GM12878 (cell line): ENCODE measurements around the gene NEO1. TPM values are rescaled to one million over a fixed set of nuclear protein-coding genes. Genes with fewer than 3 reads are reported as not detected.

Experiments used
- ATAC-seq: fragments of 200-7000 bp; cut with Tn5 transposase; 3 replicates; pipeline ENCODE4 v1.9.1; 2020; ENCODE audit warnings: mild to moderate bottlenecking, moderate library complexity
- BruUV-seq: library from RNA; stranded (reverse); fragments of 400-500 nt; replicated peaks from 2 replicates; lab custom pipeline; 2021; lab: Mats Ljungman, UMichigan
- CTCF ChIA-PET: fragments of 300-600 bp; sonication (Branson Sonifier 250); formaldehyde crosslinking; extraction: SDS; loops from one replicate; lab custom pipeline; 2021; ENCODE audit warnings: inconsistent platforms; lab: Yijun Ruan, JAX
- POLR2A ChIA-PET: fragments of 350-600 bp; formaldehyde crosslinking; extraction: SDS; loops from one replicate; lab custom pipeline; 2021; ENCODE audit warnings: inconsistent platforms; lab: Charles Lee
- RAD21 ChIA-PET: fragments of 300-600 bp; sonication (Branson Sonifier 250); formaldehyde crosslinking; loops from one replicate; lab custom pipeline; 2023; ENCODE audit warnings: antibody characterized with exemption; ENCODE audit not compliant: unreplicated experiment; lab: Charles Lee
- SMC1A ChIA-PET: fragments of 300-600 bp; sonication (Branson Sonifier 250); formaldehyde crosslinking; loops from one replicate; lab custom pipeline; 2023; ENCODE audit not compliant: unreplicated experiment, uncharacterized antibody; lab: Charles Lee
- DNase-seq: peaks from one replicate; pipeline ENCODE4 v3.0.0-alpha.2; 2011; ENCODE audit warnings: low read depth, low spot score
- FAIRE-seq: peaks from 3 replicates; lab custom pipeline; 2011; peaks lifted over from hg19 to GRCh38; lab: Jason Lieb, UNC
- H2AFZ ChIP-seq: 2 replicates; pipeline ENCODE4 v1.6.0; 2011; ENCODE audit warnings: low read depth, low read length, control low read depth; ENCODE audit not compliant: control insufficient read depth
- H3K27ac ChIP-seq: 2 replicates; pipeline ENCODE4 v1.5.1; 2011; ENCODE audit warnings: control low read depth; ENCODE audit not compliant: control insufficient read depth, insufficient read depth
- H3K27me3 ChIP-seq, 2 experiments: replicated peaks in 1 of 2; 2 replicates each; pipeline versions ENCODE4 v1.6.0 to v1.6.1; 2011; ENCODE audit warnings: low read length in 1 of 2; ENCODE audit not compliant: control insufficient read depth in 2 of 2, insufficient read depth in 2 of 2
- H3K36me3 ChIP-seq, 2 experiments: 2 replicates each; pipeline ENCODE4 v1.5.1; 2011; ENCODE audit warnings: low read length in 1 of 2; ENCODE audit not compliant: control insufficient read depth in 2 of 2, insufficient read depth in 2 of 2
- H3K4me1 ChIP-seq: 2 replicates; pipeline ENCODE4 v1.6.1; 2011; ENCODE audit warnings: mild to moderate bottlenecking, low read length, moderate library complexity, mixed read lengths; ENCODE audit not compliant: control insufficient read depth, insufficient read depth
- H3K4me2 ChIP-seq: 2 replicates; pipeline ENCODE4 v1.6.0; 2011; ENCODE audit warnings: control low read depth; ENCODE audit not compliant: control insufficient read depth, insufficient read depth
- H3K4me3 ChIP-seq: fragments of 200-600 bp; sonication (generic); 2 replicates; pipeline ENCODE4 v1.5.1; 2016
- H3K79me2 ChIP-seq: 2 replicates; pipeline ENCODE4 v1.6.0; 2011; ENCODE audit warnings: low read length; ENCODE audit not compliant: control insufficient read depth, insufficient read depth
- H3K9ac ChIP-seq: 2 replicates; pipeline ENCODE4 v1.8.0; 2011; ENCODE audit warnings: low read length, control low read depth, mixed read lengths; ENCODE audit not compliant: control insufficient read depth, insufficient read depth
- H3K9me3 ChIP-seq: replicated peaks from 3 replicates; pipeline ENCODE4 v1.5.1; 2011; ENCODE audit warnings: mild to moderate bottlenecking, low read length; ENCODE audit not compliant: control insufficient read depth, insufficient read depth
- H4K20me1 ChIP-seq: 2 replicates; pipeline ENCODE4 v1.6.0; 2011; ENCODE audit not compliant: control insufficient read depth, insufficient read depth
- CREM ChIP-seq: IDR thresholded peaks from 2 replicates; pipeline ENCODE4 v1.6.1; 2014; ENCODE audit warnings: antibody characterized with exemption, low read depth
- FOXK2 ChIP-seq: fragments of 450-650 bp; IDR thresholded peaks from 2 replicates; pipeline ENCODE4 v1.6.1; 2017; ENCODE audit warnings: mild to moderate bottlenecking, moderate library complexity
- MTA3 ChIP-seq: IDR thresholded peaks from 2 replicates; pipeline ENCODE4 v1.6.1; 2012; ENCODE audit warnings: low read length, inconsistent platforms, borderline replicate concordance
- ZNF622 ChIP-seq: fragments of 450-650 bp; IDR thresholded peaks from 2 replicates; pipeline ENCODE4 v1.6.1; 2017; ENCODE audit warnings: mild to moderate bottlenecking, inconsistent platforms
- WGBS: methylation state at CpG from one replicate; pipeline ENCODE4 v1.1.6; 2016; ENCODE audit warnings: low lambda C conversion rate; ENCODE audit not compliant: insufficient replicate concordance, insufficient coverage; ENCODE audit errors: missing lambda C conversion rate; 5-methylcytosine and 5-hydroxymethylcytosine counted together
- in situ Hi-C: fragments of 300-500 bp; cut with MboI; formaldehyde crosslinking; loops from 9 replicates; pipeline ENCODE4 v1.14.3; 2018; ENCODE audit warnings: mixed read lengths
- intact Hi-C: fragments of 100-400 bp; cut with micrococcal nuclease; formaldehyde crosslinking; loops from one replicate; pipeline ENCODE4 v1.14.2; 2022; ENCODE audit not compliant: unreplicated experiment
- polyA plus RNA-seq, 11 experiments: library from polyadenylated mRNA; depleted of rRNA in 4 of 11; unstranded in 6 of 11; stranded (reverse) in 5 of 11; fragments of >200 nt; fragmentation: Nextera tagmentation in 4 of 11; fragmentation: Illumina TruSeq in 1 of 11; extraction: Ambion mirVana in 4 of 11; extraction: Trizol in 1 of 11; gene quantifications; 1 replicate in 1 of 11; 2 replicates in 10 of 11; pipeline versions ENCODE4 v1.2.1 to v1.2.3, GENCODE V29; 2011 to 2016; ENCODE audit warnings: inconsistent platforms in 2 of 11, missing spikeins in 2 of 11, low read depth in 1 of 11
- total RNA-seq, 4 experiments: library from RNA; depleted of rRNA in 3 of 4; stranded (reverse); fragments of >200 nt in 3 of 4; fragmentation: Illumina TruSeq in 1 of 4; extraction: Trizol in 1 of 4; gene quantifications; 2 replicates each; pipeline versions ENCODE4 v1.2.1 to v1.2.3, GENCODE V29; 2013 to 2021
- TF ChIP-seq, protein P1 (sequence below): fragments of 450-650 bp; IDR thresholded peaks from 2 replicates; pipeline ENCODE4 v1.6.1; 2018; ENCODE audit warnings: mild to moderate bottlenecking, low read depth, moderate library complexity; ENCODE audit not compliant: partially characterized antibody

NEO1 gene
- total and polyA plus RNA-seq, 10 of the 15 experiments (the other 5 are each of a cell fraction or from before 2014, with no cell fraction given): 0.03 to 2.0 (median 0.32) TPM

DNA sequence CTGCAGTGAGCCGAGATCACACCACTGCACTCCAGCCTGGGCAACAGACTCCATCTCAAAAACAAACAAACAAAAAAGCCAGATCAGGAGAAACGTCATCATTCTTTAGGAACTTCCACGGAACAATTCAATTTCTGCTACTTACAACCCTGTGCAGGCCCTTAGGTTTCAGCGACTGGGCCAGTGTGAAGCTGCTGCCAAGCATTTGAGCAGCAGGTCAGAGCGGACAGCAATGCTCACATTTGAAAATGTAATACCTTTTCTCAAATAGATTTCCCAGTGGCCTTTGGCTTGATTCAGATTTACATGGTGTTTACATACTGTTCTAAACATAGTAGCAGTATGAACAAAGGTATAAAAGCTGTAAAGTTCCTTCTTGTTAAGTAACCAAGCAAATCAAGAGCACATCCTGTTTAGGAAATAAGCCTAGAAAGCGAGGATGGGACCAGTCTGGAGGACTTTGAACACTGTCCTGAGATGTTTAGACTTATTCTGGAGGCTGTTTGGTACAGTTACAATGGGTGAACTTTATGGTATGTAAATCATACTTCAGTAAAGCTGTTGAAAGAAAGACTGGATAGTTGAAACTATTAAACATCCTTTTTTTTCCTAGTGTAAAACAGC is 175.3 kb downstream of the NEO1 start:
- Histone ChIP-seq H2AFZ (no peak overlapping the region), H3K9ac (no peak overlapping the region), H3K27me3 (no peaks in the 10 kb centered on the region), H3K27ac (no peak overlapping the region), H3K79me2 (no peaks in the 10 kb centered on the region), H3K9me3 (no peaks in the 10 kb centered on the region), H3K4me1 (no peaks in the 10 kb centered on the region), H3K4me2 (no peak overlapping the region), H3K36me3 (no peaks in the 10 kb centered on the region), H3K4me3 (no peak overlapping the region), H4K20me1 (no peaks in the 10 kb centered on the region)
- intact Hi-C loops (no loop called here), in situ Hi-C loops (no loop called here)
- WGBS: 40% methylated on average over 6 of the region's 6 CpGs
- CTCF ChIA-PET: interaction anchor here (0.9 to 2.2 kb wide), 3 partner anchors 11 to 14 kb away, joined by 3 to 5 read pairs (median 5); no protein-coding TSS in a partner anchor
- SMC1A ChIA-PET: interaction anchor here (0.9 to 1.2 kb wide), 2 partner anchors 10 to 14 kb away, joined by 3 to 4 read pairs; no protein-coding TSS in a partner anchor
- no peak for TF ChIP-seq FOXK2
- TF ChIP-seq ZNF622: no peak
- TF ChIP-seq CREM: no peak
- TF ChIP-seq, protein P1, sequence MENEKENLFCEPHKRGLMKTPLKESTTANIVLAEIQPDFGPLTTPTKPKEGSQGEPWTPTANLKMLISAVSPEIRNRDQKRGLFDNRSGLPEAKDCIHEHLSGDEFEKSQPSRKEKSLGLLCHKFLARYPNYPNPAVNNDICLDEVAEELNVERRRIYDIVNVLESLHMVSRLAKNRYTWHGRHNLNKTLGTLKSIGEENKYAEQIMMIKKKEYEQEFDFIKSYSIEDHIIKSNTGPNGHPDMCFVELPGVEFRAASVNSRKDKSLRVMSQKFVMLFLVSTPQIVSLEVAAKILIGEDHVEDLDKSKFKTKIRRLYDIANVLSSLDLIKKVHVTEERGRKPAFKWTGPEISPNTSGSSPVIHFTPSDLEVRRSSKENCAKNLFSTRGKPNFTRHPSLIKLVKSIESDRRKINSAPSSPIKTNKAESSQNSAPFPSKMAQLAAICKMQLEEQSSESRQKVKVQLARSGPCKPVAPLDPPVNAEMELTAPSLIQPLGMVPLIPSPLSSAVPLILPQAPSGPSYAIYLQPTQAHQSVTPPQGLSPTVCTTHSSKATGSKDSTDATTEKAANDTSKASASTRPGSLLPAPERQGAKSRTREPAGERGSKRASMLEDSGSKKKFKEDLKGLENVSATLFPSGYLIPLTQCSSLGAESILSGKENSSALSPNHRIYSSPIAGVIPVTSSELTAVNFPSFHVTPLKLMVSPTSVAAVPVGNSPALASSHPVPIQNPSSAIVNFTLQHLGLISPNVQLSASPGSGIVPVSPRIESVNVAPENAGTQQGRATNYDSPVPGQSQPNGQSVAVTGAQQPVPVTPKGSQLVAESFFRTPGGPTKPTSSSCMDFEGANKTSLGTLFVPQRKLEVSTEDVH: no peak
- TF ChIP-seq MTA3: no peak
- BruUV-seq: no TSS peak
- FAIRE-seq (no peak), DNase-seq (no peak), ATAC-seq (no peak)
- RAD21 ChIA-PET: no interaction called here
- POLR2A ChIA-PET: no interaction called here
